Mesenteric fat pad (tissue), 1 donor: ENCODE data around the gene DOCK1. TPM values are rescaled to one million over a fixed set of nuclear protein-coding genes. Genes with fewer than 3 reads are reported as not detected.

Experiments used
- DNase-seq: peaks from one replicate; pipeline ENCODE4 v3.0.0-alpha.2; 2020; ENCODE audit warnings: low spot score
- total RNA-seq: library from RNA; stranded (reverse); fragmentation: NEBNext Ultra II Directional; extraction: Animal tissue kit (Norgen Biotek cat#: 25700); gene quantifications from one replicate; pipeline ENCODE4 v1.2.1, GENCODE V29; 2021
- donor health status: DM: yes; HTN: yes; CAD: no.

The DOCK1 gene
- total RNA-seq, 1 donor from 2014 or later = 46.0 TPM

DNA sequence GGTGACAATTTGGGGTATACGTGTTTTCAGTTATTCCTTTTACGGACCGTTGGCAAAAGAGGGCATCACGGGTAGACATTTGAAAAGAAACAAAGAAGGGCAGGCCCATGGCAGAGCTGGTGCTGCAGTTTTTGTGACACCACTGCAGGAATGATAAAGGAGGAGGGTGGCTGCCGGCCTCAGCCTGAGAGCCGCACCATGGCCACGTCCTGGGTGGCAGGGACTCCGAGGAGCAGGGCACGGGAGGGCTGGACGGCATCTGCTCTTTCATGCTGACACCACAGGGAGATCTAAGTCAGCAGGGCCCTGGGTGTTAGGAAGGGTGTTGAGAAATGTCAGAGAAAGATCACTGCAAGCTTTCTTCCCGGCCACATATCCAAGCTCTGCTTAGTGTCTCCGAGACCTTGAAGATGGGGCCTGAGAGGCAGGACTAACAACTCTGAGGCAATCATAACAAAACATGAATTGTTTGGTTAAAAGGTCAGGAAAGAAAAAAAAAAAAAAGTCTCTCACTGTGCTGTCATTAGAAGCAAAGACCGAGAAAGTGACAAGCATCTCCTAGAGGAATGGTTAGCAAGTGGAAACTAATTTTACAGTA, 254.5 kb downstream of the DOCK1 start:
- no peak for DNase-seq

DNA sequence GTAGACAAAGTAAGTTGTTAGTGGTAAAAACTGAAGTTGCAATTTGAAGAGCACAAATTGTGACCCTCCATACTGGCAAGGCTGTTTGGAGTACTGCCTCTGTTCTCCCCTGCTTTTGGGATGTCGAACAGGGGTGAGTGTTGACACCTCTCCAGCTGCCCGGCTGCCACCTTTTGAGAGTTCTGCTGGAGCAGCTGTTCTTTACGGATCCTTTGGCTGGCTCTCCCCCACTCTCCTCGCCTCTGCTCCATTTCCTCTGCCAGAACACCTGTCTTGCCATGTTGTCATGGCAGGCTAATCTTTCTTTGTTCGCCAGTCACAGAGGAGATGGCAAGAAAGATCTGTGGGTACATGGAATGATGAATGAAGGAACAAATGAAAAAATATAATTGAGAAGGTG, 256.3 kb downstream of the DOCK1 start:
- no peak for DNase-seq

GRCh38 chr10:127162841-127163240, 257.6 kb downstream of the DOCK1 start:
- DNase-seq = no peak

GRCh38 chr10:127168261-127168660, 263.0 kb downstream of the DOCK1 start:
- DNase-seq = no peak

GRCh38 chr10:127174866-127175265, 269.6 kb downstream of the DOCK1 start:
- DNase-seq = no peak

GRCh38 chr10:127175357-127176110, 270.3 kb downstream of the DOCK1 start:
- DNase-seq = no peak

GRCh38 chr10:127176649-127177048, 271.4 kb downstream of the DOCK1 start:
- DNase-seq = no peak

GRCh38 chr10:127179612-127180250, 274.5 kb downstream of the DOCK1 start:
- no peak for DNase-seq

- DNase-seq = no peak
Measured at GRCh38 chr10:127182161-127182560, 276.9 kb downstream of the DOCK1 start.

- DNase-seq = no peak
Measured at GRCh38 chr10:127184582-127184981, 279.4 kb downstream of the DOCK1 start.

- DNase-seq = no peak
Measured at GRCh38 chr10:127186813-127187212, 281.6 kb downstream of the DOCK1 start.

- no peak for DNase-seq
Measured at GRCh38 chr10:127189226-127189625, 284.0 kb downstream of the DOCK1 start.

GRCh38 chr10:127190427-127190826, 285.2 kb downstream of the DOCK1 start:
- DNase-seq = no peak

- DNase-seq = no peak
Measured at GRCh38 chr10:127193125-127193524, 287.9 kb downstream of the DOCK1 start.

DNA sequence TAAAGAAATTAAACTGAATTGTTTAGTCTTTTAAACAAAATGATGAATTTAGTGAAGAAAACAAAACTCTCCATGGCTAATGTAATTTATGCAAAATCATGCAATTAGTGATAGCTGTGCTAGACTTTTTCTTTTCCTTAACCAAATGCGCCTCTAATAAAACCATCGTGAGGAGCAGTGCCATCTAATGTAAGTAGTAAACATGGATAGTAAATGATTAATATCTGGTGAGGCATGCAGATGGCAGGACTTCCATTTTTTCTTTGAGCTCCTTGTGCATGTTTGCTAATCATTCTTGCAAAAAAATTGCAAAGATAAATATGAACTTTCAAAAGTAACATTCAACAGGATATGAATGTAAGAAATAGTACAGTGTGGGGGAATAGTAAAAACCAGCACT, 288.9 kb downstream of the DOCK1 start:
- DNase-seq = no peak

GRCh38 chr10:127194599-127194998, 289.4 kb downstream of the DOCK1 start:
- no peak for DNase-seq

- no peak for DNase-seq
Measured at GRCh38 chr10:127195041-127195506, 289.8 kb downstream of the DOCK1 start.

DNA sequence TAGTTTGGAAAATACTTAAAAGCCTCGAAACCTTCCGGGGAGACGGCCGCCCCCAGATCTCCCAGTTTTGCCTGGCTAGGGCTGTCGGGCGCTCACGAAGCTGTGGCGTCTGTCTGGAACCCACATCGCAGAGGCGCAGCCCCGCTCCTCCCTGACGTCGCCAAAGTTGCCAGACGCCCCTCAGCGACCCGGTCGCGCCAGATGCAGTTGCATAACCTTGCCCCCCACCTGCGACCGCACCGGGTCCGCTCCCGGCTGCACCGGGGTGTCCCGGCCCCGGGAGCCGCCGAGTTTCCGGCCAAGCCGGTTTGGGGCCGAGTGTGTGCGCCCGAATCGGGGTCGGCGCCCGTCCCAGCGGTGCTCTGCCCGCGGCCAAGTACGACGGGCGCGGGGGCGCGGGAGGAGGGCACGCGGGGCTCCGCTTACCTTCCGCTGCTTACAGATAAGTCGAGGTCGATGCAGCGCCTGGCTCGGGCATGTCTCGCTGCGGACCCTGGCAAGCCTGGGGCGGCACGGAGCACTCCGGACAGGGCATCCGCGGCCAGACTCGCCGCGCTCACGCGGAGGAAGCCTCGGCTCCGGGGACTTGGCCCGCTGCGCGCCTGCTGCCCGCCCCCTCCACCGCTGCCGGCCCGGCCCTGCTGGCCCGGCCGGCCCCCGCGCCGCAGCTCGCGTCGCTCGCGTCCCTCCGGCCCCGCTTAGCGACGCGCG, 290.5 kb downstream of the DOCK1 start:
- DNase-seq = no peak

- no peak for DNase-seq
Measured at GRCh38 chr10:127196282-127197153, 291.3 kb downstream of the DOCK1 start, which contains the start of gene INSYN2A. INSYN2A (minus strand) TSS chr10:127196591; CDS start chr10:127176395, 20,196 bp downstream.

DNA sequence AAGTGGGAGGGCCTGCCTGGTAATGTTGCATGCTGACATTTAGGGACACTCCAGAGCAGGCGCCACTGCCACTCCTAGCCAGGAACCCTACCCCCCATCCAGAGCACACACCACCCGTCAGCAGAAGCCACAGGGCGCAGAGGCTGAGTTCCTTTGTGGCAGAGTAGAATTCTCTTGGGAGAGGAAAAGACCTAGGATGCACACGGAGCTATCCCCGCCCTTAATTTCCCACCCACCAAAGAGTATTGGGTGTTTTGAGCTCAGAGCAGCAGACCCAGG, 291.9 kb downstream of the DOCK1 start:
- DNase-seq = no peak

GRCh38 chr10:127198307-127198706, 293.1 kb downstream of the DOCK1 start:
- no peak for DNase-seq
